Activated naive CD8-positive, alpha-beta T cell treated with anti-CD3 and anti-CD28 coated beads, Interleukin-2, amount 10 ng/mL, durations not matched to agents 7 days and 5 days (primary cell): Measurements from ENCODE around the gene ZBTB16. TPM values are rescaled to one million over a fixed set of nuclear protein-coding genes. Genes with fewer than 3 reads are reported as not detected.

Experiments
- ATAC-seq: fragments of 150-1000 bp; cut with Tn5 transposase; one replicate; pipeline ENCODE4 v1.10.0; 2021; ENCODE audit warnings: low read depth, moderate library complexity
- POLR2A ChIA-PET: fragments of 350-600 bp; sonication (Branson Sonifier 250); formaldehyde crosslinking; loops from one replicate; lab custom pipeline; 2021; ENCODE audit warnings: antibody characterized with exemption; lab: Charles Lee
- DNase-seq: peaks from one replicate; pipeline ENCODE4 v3.0.0; 2021
- H3K27ac Mint-ChIP-seq: one replicate; pipeline ENCODE4 v1.8.0; 2022; ENCODE audit warnings: mild to moderate bottlenecking, mixed read lengths
- H3K27me3 Mint-ChIP-seq: one replicate; pipeline ENCODE4 v1.8.0; 2022; ENCODE audit warnings: mild to moderate bottlenecking, moderate library complexity, mixed read lengths
- H3K36me3 Mint-ChIP-seq: one replicate; pipeline ENCODE4 v1.8.0; 2021; ENCODE audit warnings: mild to moderate bottlenecking, mixed read lengths
- H3K4me1 Mint-ChIP-seq: one replicate; pipeline ENCODE4 v1.8.0; 2021; ENCODE audit warnings: mixed read lengths
- H3K4me3 Mint-ChIP-seq: one replicate; pipeline ENCODE4 v1.8.0; 2022; ENCODE audit warnings: mild to moderate bottlenecking, moderate library complexity, mixed read lengths
- H3K9me3 Mint-ChIP-seq: one replicate; pipeline ENCODE4 v1.8.0; 2021; ENCODE audit warnings: mixed read lengths
- total RNA-seq, 2 experiments: library from RNA; stranded (reverse); gene quantifications; one replicate each; pipeline ENCODE4 v1.2.3, GENCODE V29; 2021

ZBTB16 gene
- total RNA-seq, 2 experiments from 2014 or later = 13.1 to 14.6 TPM

DNA sequence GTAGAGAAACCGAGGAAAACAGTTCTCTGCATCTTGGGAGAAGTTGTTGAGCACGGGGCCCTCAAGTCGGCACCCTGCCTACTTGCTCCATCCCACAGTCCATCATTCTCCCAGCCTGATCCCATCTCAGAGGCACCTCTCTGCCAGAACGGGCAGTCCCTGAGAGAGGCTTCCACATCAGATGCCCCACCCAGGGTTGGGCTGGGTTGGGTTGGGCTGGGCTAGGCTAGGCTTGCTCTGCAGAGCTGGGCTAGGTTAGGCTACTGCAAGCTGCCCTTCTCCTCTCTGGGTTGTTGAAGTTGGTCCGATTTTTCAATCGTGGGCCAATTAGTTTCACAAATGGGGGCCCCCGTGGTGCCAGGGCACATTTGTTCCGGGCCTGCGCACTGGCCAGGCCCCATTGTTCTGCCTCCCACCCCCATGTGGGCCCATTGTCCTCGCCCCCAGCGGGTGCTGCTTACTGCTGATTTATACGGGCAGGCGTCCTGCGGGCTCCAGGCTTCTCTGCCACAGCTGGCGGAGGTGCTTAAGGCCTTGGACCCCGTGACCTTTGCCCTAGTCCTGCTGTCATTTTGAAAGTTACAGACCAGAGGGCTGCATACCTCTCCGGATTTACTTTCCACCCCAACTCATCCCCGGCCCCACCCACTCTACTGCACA is 173.0 kb downstream of the ZBTB16 start:
- peaks cover 35% of the 10 kb centered on the region for H3K27me3 Mint-ChIP-seq
- H3K9me3 Mint-ChIP-seq = no peaks in the 10 kb centered on the region
- no peaks in the 10 kb centered on the region for H3K36me3 Mint-ChIP-seq
- ATAC-seq (no peak), DNase-seq (no peak)
- H3K4me3 Mint-ChIP-seq = no peak overlapping the region
- POLR2A ChIA-PET = no interaction called here
- peaks cover 3% of the 10 kb centered on the region for H3K4me1 Mint-ChIP-seq
- H3K27ac Mint-ChIP-seq = no peak overlapping the region

DNA sequence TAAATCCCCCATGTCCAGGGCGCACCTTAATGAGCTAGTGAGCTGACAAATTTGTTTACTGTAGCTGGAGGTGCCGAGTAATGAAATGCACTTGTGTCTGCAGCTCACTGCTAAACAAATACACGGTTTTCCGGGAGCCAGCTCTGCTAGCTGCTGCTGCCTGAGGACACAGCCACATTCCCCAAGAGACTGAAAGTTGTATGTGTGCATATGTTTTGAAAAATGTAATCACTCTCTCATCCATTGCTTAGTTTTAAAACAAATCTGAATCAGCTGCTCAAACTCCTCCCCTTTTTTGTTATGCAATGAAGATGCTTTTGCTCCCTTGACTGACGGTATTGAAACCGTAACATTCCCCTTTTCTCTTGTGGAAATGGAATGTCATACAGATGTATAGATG is 174.2 kb downstream of the ZBTB16 start:
- Mint-ChIP-seq H3K4me3 (no peak overlapping the region), H3K27me3 (peaks cover 35% of the 10 kb centered on the region), H3K4me1 (peaks cover 3% of the 10 kb centered on the region), H3K36me3 (no peaks in the 10 kb centered on the region), H3K27ac (no peak overlapping the region), H3K9me3 (no peaks in the 10 kb centered on the region)
- POLR2A ChIA-PET = no interaction called here
- ATAC-seq = no peak
- DNase-seq = no peak

DNA sequence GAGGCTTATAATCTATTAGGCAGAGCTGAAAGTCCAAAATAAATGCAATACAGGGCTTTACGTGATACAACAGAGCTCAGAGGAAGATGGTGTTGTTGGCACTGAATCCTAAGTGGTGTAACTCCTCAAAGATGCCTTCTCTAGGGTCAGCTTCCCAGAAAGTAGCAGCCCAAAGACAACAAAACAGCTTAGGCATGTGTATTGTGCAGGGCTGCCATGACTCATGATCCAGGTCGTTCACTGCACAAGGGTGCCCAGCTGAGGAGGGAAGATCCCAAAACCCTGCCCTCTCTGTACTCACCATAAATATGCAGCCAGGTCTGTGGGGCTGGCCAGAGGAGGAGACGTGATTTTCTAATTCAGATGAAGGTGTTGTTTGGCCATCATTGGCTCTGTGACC is 177.3 kb downstream of the ZBTB16 start:
- POLR2A ChIA-PET = no interaction called here
- ATAC-seq (no peak), DNase-seq (no peak)
- H3K27ac Mint-ChIP-seq = peak overlapping the region; percentile 43
- H3K4me3 Mint-ChIP-seq = no peak overlapping the region
- H3K36me3 Mint-ChIP-seq = no peaks in the 10 kb centered on the region
- peaks cover 31% of the 10 kb centered on the region for H3K27me3 Mint-ChIP-seq
- no peaks in the 10 kb centered on the region for H3K9me3 Mint-ChIP-seq
- peaks cover 2% of the 10 kb centered on the region for H3K4me1 Mint-ChIP-seq

GRCh38 chr11:114237321-114238280 is 178.1 kb downstream of the ZBTB16 start:
- POLR2A ChIA-PET = no interaction called here
- ATAC-seq (no peak), DNase-seq (no peak)
- H3K4me3 Mint-ChIP-seq = no peak overlapping the region
- H3K27ac Mint-ChIP-seq = no peak overlapping the region
- peaks cover 31% of the 10 kb centered on the region for H3K27me3 Mint-ChIP-seq
- H3K9me3 Mint-ChIP-seq = no peaks in the 10 kb centered on the region
- no peaks in the 10 kb centered on the region for H3K36me3 Mint-ChIP-seq
- peaks cover 2% of the 10 kb centered on the region for H3K4me1 Mint-ChIP-seq

- ATAC-seq (no peak), DNase-seq (no peak)
- POLR2A ChIA-PET = no interaction called here
- H3K9me3 Mint-ChIP-seq = no peaks in the 10 kb centered on the region
- no peaks in the 10 kb centered on the region for H3K36me3 Mint-ChIP-seq
- H3K4me1 Mint-ChIP-seq = no peaks in the 10 kb centered on the region
- peaks cover 18% of the 10 kb centered on the region for H3K27me3 Mint-ChIP-seq
- no peak overlapping the region for H3K4me3 Mint-ChIP-seq
- no peak overlapping the region for H3K27ac Mint-ChIP-seq
Measured at GRCh38 chr11:114239753-114240161, 180.2 kb downstream of the ZBTB16 start.

GRCh38 chr11:114242032-114242431 is 182.5 kb downstream of the ZBTB16 start:
- no peak for ATAC-seq
- H3K36me3 Mint-ChIP-seq = no peaks in the 10 kb centered on the region
- POLR2A ChIA-PET = no interaction called here

GRCh38 chr11:114243461-114244372 is 184.2 kb downstream of the ZBTB16 start:
- H3K27ac Mint-ChIP-seq = no peak overlapping the region
- ATAC-seq = no peak

More at GRCh38 chr11:114242032-114242431, 182.5 kb downstream of the ZBTB16 start:
- H3K9me3 Mint-ChIP-seq = no peaks in the 10 kb centered on the region
- H3K4me1 Mint-ChIP-seq = no peaks in the 10 kb centered on the region
- H3K27ac Mint-ChIP-seq = no peak overlapping the region
- DNase-seq = no peak
- H3K4me3 Mint-ChIP-seq = no peak overlapping the region
- H3K27me3 Mint-ChIP-seq = peaks cover under 1% of the 10 kb centered on the region

DNA sequence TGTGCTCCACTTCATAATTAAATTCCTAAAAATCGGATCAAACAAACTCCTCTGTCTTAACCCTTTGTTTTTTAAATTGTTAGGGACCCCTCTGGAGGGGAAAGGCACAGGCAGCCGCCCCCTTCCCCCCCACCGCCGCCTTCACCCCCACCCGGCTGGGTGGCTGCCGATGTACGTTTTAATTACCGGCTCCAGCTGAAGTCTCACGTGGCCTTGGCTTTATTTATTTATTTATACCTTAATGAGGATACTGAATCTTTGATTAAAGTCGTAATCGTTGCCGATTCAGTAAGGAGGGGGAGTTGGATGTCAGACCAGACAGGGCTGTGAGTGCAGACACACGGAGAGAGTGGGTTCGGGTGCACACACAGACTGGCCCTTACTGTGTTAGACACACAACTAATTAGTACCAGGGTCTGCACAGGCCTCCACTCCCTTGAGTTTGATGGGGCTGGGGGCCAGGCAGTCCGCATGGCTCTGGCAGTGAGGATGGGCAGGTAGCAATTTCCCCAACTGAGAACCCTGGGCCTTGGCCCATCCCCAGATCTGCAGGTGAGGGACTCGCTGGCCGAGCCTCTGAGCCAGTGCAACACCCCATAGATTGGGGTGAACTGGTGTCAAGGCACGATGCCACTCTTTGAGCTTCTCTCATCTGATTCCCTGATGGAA is 185.3 kb downstream of the ZBTB16 start:
- Mint-ChIP-seq H3K27ac (no peak overlapping the region), H3K36me3 (no peaks in the 10 kb centered on the region), H3K4me3 (no peak overlapping the region)

More at GRCh38 chr11:114243461-114244372, 184.2 kb downstream of the ZBTB16 start:
- no peak overlapping the region for H3K4me3 Mint-ChIP-seq
- no peaks in the 10 kb centered on the region for H3K4me1 Mint-ChIP-seq
- POLR2A ChIA-PET = no interaction called here
- DNase-seq = no peak
- H3K36me3 Mint-ChIP-seq = no peaks in the 10 kb centered on the region
- no peaks in the 10 kb centered on the region for H3K27me3 Mint-ChIP-seq
- no peaks in the 10 kb centered on the region for H3K9me3 Mint-ChIP-seq

DNA sequence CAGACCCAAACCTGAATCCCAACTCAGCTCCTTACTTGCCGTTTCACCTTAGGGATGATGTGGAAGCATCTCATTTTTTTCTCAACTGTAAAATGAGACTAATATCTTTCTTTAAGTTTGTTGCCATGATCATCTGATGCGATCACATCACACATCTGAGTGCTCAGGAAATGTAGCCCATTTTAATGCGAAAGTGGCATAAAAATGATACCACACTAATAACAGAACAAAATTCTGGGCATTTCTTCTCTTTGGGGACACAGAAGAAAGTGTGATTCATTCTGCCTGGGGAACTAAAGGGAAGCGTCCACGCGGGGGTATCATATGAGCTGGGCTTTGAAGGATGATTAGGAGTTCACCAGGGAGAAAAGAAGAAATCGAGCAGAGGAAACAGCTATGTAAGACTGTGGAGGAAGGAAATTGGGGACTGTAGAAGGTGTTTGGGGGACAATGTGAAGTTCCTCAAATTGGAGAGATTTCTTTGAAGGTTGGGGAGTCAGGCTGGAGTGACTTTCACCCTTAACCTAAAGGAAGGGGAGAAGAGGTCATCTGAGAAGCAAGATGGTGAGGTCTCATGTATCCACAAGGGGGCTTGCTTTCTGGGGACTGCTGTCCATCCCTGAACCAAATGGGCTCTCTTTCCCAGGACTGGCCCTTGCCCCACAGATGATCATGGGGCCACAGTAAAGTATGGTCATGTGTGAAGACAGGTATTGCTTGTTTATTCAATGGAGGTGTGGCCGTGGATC is 187.0 kb downstream of the ZBTB16 start:
- Mint-ChIP-seq H3K4me1 (no peaks in the 10 kb centered on the region), H3K27me3 (no peaks in the 10 kb centered on the region), H3K36me3 (peaks cover 3% of the 10 kb centered on the region), H3K27ac (no peak overlapping the region), H3K4me3 (no peak overlapping the region), H3K9me3 (no peaks in the 10 kb centered on the region)
- DNase-seq (no peak), ATAC-seq (no peak)
- POLR2A ChIA-PET = no interaction called here

More for the DNA sequence above, 185.3 kb downstream of the ZBTB16 start:
- H3K9me3 Mint-ChIP-seq = no peaks in the 10 kb centered on the region
- DNase-seq (no peak), ATAC-seq (no peak)
- no peaks in the 10 kb centered on the region for H3K27me3 Mint-ChIP-seq
- H3K4me1 Mint-ChIP-seq = no peaks in the 10 kb centered on the region
- POLR2A ChIA-PET = no interaction called here

DNA sequence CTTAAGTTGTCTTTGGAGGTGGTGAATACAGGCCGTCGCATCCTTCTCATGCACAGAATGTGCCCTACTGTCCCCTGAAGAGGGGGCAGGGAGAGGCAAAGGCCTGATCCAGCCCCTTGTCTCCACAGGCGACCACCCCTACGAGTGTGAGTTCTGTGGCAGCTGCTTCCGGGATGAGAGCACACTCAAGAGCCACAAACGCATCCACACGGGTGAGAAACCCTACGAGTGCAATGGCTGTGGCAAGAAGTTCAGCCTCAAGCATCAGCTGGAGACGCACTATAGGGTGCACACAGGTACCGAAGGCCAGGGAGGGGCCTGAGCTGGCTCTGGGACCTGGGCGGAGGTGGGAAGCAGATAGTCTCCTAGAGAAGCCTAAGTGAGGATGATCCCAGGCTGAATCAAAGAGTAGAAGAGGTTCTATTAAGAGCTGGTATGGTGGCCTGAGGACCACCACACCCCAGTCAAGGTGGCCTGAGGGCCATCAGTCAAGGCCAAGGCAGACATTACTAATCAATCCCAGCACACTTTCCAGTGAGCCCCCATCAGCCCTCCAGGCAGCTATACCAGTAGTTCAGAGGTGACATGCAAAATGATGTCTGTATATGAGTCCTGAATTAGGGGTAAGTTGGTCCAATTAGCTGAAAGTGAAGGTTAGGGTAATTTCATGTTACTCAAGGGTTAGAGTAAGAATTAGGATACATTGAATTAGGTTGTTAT is 187.7 kb downstream of the ZBTB16 start:
- Mint-ChIP-seq H3K27me3 (no peaks in the 10 kb centered on the region), H3K4me3 (no peak overlapping the region), H3K9me3 (no peaks in the 10 kb centered on the region), H3K4me1 (peaks cover 2% of the 10 kb centered on the region), H3K27ac (no peak overlapping the region), H3K36me3 (peaks cover 3% of the 10 kb centered on the region)
- POLR2A ChIA-PET = no interaction called here
- no peak for DNase-seq
- no peak for ATAC-seq

DNA sequence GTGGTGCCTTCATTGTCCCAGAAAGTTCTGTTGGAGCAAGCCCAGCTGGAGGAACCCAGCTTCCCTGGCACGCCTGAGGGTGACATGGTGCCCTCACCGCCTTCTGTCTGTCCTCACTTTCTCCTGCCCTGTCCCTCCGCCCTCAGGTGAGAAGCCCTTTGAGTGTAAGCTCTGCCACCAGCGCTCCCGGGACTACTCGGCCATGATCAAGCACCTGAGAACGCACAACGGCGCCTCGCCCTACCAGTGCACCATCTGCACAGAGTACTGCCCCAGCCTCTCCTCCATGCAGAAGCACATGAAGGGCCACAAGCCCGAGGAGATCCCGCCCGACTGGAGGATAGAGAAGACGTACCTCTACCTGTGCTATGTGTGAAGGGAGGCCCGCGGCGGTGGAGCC is 190.7 kb downstream of the ZBTB16 start:
- Mint-ChIP-seq H3K27me3 (no peaks in the 10 kb centered on the region), H3K36me3 (peaks cover 3% of the 10 kb centered on the region), H3K4me1 (peaks cover 3% of the 10 kb centered on the region), H3K9me3 (no peaks in the 10 kb centered on the region), H3K4me3 (no peak overlapping the region), H3K27ac (peak overlapping the region; percentile 37)
- ATAC-seq (no peak), DNase-seq (no peak)
- POLR2A ChIA-PET = interaction anchor here (1.5 kb wide), 1 partner anchor 66 kb away, joined by 3 read pairs; no protein-coding TSS in a partner anchor
